ENCODE measurements around the gene SERINC5.

DNA sequence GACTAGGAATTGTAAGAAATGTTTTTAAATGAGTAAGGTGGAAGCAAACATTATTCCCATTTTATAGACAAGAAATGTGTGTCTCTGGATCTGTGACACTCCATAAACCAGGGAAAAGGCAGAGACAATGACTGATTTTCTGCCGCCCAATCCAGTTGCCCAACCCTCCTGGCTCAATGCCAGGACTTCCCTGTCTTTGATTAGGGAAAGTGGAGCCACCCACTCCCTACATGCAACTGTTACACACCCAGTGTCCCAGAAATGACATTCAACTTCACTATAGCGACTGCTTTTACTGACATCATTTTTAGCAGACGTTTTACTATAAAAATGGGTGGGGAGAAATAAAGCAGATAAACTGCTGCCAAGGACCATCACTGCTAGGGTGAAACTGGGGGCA, 141.0 kb downstream of the SERINC5 start:
- TF ChIP-seq, protein P1, sequence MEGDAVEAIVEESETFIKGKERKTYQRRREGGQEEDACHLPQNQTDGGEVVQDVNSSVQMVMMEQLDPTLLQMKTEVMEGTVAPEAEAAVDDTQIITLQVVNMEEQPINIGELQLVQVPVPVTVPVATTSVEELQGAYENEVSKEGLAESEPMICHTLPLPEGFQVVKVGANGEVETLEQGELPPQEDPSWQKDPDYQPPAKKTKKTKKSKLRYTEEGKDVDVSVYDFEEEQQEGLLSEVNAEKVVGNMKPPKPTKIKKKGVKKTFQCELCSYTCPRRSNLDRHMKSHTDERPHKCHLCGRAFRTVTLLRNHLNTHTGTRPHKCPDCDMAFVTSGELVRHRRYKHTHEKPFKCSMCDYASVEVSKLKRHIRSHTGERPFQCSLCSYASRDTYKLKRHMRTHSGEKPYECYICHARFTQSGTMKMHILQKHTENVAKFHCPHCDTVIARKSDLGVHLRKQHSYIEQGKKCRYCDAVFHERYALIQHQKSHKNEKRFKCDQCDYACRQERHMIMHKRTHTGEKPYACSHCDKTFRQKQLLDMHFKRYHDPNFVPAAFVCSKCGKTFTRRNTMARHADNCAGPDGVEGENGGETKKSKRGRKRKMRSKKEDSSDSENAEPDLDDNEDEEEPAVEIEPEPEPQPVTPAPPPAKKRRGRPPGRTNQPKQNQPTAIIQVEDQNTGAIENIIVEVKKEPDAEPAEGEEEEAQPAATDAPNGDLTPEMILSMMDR (conservative IDR thresholded peaks at IDR 0.05; ENCODE audit: low read length) = no peak
- TF ChIP-seq EZH2phosphoT487 (IDR thresholded peaks at IDR 0.05; ENCODE audit: borderline replicate concordance) = no peak
